Stimulated activated CD4-positive, alpha-beta T cell treated with anti-CD3 and anti-CD28 coated beads, Interleukin-1b, Interleukin-23, amount 100 ng/mL, for 4 hours (primary cell): ENCODE measurements around the gene CHP1.
A peak's percentile ranks its signal among the peaks of the same experiment; 100 is the strongest.
"Not testable (repeated sequence)": the region's sequence is repeated elsewhere in the genome, so short reads cannot be mapped to it uniquely, and the experiment has no call there.

ENCODE experiments used
- DNase-seq, 2 donors: peaks; one replicate each; pipeline ENCODE4 v3.0.0-alpha.2; 2020; ENCODE audit warnings: low read depth in 2 of 2

The CHP1 gene

DNA sequence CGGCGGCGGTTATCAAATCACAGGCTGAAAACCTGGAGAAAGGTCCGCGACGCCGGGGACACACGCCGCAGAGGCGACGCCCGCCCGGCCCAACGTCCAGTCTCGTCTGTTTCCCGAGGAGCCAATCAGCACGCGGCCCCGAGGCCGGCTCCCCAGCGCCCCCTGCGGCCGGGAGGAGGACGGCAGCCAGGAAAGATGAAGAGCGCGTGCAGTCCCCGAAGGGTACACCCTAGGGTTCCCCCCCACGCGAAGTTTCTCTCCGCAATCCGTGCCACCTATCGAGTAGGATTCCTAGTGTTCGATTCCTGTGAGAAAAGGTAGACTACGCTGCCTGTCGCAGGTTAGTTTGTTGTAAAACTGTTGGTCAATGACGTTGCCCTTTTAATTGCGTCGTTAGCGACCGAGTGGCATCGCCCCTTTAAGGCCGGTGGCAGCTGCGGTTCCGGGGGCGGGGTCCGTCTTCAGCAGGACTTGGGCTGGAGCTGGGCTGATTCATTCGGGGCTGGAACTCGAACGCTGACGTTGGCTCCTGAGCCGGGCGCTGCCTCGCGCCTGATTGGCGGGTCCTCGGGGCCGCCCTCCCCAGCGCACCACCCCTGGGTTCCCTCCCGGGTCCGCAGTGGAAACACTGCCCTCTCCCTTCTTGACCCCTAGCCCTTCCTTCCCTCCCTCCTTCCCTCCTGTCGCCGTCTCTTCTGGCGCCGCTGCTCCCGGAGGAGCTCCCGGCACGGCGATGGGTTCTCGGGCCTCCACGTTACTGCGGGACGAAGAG is at the start of gene CHP1, which contains the start of gene EXD1:
Gene CHP1, plus strand, starts transcription at position 619 of the 772 bp plus-strand sequence. Its CDS starts 115 bp downstream, at position 734.
Gene EXD1, minus strand, starts transcription at position 108 of the 772 bp plus-strand sequence. CDS start 4,182 bp downstream, outside the sequence.
- DNase-seq, result peak; percentile 87 to 95

DNA sequence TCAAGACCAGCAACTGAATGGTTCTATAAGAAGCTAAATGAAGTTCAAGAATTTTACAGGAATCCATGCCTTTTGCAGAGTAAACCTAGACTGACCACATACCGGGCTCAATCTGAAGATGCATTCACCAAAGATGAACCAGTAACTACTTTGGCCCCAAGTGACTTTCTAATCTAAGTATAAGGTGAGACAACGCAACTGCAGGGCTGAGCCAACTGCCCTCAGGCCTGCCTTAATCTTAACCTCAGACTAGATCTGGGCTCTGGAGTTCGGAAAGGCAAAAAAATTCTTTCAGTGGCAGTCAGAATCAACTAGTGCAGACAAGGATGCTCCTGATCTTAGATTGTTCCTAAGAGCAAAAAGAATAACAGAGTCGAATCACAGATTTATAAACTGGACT is 48.8 kb upstream of the CHP1 start:
- no peak for DNase-seq

DNA sequence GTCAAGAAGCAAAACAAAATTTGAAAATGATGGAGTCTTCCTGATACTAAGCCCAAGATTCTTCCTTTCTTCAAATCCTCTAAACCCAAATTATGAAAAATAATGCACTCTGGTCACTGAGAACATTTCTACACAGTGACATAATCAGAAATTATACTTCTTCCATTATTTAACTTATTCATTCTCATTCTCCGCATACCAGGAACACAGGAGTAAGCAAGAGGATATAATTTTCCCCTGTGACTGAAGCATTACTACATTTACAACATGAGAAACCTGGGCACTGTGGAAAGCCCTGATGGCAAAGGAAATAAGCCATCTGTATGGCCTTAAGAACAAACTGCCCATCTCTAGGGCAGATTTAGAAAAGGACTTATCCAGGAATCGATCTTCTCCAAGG is 47.5 kb upstream of the CHP1 start:
- DNase-seq, result no peak

DNA sequence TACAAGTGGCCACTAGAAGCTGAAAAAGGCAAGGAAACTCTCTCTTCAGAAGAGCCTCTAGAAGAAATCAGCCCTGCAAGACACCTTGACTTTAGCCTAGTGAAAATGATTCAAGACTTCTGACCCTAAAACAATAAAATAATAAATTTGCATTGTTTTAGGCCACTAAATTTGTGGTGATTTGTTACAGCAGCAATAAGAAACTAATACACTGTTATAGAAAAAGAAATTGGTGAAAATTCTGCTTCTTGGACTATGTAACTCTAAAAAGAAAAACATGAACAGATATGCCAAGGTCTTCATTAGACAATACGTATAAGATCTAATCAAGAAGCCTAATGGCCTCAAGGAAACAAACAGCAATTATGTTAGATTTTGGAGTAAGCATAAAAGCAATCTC is 36.6 kb upstream of the CHP1 start:
- no peak for DNase-seq

DNA sequence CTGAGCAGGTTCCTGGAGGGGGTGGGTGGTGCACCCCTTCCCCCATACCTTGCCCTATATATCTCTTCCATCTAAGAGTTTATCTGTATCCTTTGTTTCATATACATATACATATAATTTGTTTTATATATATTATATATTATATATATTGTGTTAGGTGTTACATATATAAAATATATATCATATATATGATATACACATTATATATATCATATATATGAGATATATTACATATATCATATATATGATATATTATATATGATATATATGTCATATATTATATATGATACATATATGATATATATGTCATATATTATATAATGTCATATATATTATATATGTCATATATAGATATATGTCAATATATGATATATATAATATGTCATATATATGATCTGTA is 31.6 kb upstream of the CHP1 start:
- DNase-seq, result no peak

DNA sequence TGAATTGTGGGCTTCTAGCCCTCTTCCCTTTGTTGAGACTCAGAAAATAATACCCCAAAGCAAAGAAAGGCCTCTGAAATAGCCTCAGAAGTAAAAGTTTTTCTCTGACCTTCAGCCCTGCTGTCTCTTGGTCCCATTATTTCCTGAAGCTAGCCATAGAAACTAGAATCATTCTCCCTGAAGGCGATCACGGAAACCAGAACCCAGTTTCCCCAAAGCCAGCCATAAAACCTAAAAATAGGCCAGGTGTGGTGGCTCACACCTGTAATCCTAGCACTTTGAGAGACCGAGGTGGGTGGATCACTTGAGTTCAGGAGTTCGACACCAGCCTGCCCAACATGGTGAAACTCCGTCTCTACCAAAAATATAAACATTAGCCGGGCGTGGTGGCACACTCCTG is 27.7 kb upstream of the CHP1 start:
- no peak for DNase-seq

DNA sequence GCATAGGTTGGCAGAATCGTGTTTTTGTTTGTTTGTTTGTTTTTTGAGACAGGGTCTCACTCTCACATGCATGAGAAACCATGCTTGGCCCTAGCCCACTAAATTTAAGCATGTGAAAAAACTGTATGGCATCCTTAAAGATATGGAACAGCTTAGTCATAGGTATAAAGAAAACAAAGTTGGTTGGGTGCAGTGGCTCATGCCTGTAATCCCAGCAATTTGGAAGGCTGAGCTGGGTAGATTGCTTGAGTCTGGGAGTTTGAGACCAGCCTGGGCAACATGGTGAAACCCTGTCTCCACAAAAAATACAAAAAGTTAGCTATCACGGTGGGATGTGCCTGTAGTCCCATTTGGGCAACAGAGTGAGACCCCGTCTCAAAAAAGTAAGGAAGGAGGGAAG is 25.8 kb upstream of the CHP1 start:
- no peak for DNase-seq

DNA sequence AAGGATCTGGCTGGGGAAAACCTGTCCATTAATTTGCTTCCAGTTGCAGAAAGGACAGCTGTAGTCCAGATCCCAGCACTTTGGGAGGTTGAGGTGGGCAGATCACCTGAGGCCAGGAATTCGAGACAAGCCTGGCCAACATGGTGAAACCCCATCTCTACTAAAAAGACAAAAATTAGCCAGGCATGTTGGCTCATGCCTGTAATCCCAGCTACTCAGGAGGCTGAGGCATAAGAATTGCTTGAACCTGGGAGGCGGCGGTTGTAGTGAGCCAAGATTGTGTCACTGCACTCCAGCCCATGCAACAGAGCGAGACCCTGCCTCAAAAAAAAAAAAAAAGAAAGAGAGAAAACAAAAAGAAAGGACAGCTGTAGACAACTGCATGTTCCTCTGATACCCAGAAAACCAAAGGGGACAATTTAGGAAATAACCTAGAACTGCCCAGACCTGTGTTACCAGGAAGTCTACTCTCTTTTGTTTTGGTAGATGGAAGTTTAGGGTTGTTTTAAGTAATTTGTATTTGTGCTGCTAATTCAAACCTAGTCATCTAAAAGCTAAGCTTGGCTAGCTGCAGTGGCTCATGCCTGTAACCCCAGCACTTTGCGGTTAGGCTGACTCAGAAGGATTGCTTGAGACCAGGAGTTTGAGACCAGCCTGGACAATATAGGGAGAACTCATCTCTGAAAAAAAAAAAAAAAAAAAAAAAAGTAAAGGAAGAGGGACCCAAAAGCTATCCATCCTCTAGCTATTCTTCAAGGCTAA is 23.2 kb upstream of the CHP1 start:
- no peak for DNase-seq

DNA sequence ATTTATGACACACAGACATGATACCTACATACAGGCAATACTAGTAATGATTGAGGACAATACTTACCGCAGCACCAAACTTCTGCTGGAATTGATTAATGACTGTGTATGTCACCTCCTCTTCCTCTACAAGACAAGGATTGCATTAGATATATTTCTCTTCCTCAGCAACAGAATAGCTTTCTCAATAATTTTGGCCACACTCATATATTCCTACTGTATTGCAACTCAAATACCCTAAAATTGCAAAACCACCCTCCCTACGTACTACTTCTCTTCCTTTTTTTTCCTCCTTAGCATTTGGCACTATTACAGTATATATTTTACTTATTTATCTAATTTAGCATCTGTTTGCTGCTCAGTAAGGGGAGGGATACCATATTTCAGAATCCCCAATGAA is 15.4 kb upstream of the CHP1 start:
- no peak for DNase-seq

DNA sequence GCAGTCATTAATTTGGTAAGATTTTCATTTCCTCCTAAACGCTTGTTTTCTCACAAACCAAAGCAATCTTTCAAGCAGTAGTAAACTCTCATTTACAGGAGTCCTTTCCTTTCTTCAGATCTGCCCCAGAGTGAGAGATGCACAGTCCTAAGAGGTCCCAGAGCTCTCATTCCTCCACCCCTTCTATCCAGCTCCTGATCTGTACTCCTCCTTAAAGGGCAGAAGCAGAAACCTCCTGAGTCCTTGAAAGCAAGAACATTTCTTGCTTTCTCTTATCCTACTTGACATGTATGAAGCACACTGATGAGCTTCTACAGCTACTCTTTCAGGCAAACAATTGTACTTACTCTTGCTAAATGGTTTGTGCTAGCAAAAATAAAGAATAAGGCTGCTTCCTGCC is 12.2 kb upstream of the CHP1 start:
- no peak for DNase-seq

DNA sequence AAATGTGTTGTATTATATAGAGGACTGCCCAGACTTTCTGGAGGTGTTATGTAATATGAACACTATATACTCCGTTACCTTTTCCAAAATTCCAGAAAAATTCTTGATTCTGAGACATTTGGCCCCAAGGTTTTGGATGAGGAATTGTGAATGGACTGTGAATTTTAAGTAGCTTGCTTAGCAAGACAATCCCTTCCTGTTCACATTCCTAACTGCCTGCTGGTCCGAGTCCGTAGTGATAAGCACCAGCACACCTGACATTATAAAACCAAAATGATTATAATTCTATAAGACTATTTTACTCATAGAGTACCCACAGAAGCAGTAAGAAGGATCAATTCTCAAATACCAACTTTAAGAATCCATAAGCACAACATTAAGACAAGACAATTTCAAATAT is 11.7 kb upstream of the CHP1 start:
- DNase-seq, result no peak

DNA sequence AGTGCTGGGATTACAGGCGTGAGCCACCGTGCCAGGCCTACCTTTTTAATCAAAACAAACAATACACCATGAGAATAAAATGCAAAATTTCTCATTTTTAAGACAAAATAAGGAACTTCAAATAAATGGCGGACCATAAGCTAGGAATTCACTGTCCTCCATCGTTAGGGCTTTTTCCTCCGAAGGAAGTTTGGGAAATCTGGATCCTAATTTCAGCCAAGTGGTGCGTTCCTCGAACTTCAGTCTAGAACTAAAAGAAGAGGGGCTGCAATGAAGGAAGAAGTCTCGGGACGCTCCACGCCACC is 771 bp upstream of the CHP1 start:
- DNase-seq, result no peak

DNA sequence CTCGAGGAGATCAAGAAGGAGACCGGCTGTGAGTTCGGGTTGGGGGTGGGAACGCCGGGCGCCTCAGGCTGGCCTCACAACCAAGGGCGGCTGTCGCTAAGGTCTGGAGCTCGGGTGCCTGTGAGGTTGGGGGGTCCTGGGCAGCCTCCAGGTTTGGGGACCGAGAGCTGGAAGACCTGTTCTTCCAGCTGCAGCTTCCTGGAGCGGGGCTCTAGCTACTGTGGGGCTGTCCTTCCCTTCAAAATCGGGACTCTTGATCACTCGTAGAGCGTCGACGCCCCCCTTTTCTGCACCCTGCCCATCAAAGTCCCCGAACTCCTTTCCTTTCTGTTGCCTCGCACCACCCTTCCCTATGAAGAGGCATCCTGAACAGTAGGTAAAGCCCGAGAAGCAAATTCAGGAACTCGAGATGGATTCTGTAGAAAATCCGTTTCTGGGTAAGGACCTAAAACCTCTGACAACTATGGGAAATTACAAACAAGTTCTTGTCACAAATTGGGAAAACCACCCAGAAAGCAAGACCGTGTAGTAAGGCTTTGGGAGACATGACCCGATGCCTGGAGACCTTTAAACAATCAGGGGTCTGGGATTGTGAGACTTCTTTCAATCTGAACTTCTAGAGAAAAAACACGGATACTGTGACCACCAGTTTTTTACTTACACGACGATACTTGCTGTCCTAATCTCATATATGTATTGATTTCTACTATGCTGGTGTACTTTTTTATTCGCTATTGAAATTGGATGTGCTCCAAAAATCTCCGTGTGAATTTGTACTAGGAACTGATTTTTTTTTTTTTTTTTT is 556 bp downstream of the CHP1 start:
- DNase-seq, result no peak

DNA sequence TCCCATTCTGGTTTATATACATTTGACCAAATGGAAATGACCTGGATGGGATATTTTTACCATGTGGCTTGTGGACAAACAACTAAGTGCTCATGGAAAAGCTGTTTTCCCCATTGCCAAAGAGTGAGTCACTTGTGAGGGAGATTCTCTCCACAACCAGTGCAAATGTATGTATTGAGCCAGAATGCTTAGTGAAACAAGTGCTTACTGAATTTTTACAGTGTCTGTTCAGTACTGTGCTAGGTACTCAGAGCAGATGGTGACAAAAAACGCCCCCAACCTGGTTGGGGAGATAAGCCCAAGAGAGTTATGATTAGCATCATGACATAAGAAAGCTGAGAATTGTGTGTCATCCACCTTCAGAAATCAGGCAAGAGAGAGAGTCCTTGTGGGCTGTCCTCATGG is 2.3 kb downstream of the CHP1 start:
- DNase-seq, result no peak

DNA sequence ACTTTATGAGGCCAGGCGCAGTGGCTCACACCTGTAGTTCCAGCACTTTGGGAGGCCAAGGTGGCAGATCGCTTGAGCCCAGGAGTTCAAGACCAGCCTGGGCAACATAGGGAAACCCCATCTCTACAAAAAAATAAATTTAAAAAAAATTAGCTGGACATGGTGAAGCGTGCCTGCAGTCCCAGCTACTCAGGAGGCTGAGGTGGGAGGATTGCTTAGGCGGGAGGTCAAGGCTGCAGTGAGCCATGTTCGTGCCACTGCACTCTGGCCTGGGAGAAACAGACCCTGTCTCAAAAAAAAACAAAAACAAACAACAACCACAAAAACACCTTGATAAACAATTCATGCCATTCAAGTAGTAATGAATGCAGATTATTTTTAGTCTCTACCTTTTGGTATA is 4.2 kb downstream of the CHP1 start:
- not testable (repeated sequence) for DNase-seq

DNA sequence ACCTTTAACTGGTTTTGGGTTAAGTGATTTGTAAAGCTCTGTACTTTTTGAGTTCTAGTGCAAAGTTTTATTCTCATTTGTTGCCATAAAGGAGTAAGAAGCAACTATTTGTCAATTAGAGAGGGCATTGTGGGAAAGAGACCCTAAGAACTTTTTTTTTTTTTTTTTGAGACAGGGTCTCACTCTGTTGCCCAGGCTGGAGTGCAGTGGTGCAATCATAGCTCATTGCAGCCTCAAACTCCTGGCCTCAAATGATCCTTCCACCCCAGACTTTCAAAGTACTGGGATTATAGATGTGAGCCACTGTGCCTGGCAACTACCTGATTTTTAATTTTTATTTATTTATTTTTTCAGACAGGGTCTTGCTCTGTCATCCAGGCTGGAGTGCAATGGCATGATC is 4.9 kb downstream of the CHP1 start:
- DNase-seq, result no peak

DNA sequence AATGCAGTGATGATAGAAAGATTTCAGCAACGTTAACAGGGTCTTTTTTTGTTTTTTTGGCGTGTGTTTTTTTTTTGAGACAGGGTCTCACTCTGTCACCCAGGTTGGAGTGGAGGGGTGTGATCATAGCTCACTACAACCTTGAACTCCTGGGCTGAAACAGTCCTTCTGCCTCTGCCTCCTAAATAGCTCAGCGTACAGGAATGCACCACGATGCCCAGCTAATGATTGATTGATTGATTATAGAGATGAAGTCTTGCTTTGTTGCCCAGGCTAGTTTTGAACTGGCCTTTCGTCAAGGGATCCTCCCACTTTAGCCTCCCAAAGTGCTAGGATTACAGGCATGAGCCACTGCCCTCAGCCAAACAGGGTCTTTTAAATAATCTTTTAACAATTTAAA is 7.0 kb downstream of the CHP1 start:
- no peak for DNase-seq

DNA sequence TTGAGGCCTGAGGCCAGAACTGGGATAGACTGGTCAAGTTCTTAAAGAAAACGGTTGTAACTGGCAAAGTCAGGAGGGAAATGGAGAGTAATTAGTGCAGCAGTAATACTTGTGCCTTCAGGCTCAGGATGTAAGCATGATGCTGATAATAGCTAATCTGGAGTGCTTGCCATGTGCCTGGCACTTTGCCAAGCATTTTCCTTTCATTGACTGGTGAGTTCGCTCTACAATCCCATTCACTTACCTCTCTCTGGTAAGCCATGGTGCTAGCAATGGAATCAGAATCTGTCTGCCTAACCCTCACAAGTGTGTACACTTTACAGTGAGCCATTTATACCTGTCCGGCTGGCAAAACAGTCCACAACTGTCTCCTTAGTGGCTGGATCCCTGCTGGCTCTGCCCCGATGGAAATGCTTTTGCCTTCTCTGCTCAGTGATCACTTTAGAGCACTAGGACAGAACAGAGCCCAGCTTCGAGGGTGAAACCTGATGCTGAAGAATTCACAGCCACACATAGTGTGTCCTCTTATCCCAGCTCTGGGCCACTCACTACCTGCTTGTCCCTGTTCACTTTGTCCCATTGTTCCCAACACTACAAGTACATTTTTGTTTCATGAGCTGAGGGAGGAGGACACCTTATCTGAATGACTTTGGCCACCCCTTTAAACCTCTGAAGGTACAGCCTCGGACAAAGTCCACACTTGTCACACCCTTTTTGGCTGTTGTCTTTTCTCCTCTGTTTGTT is 10.3 kb downstream of the CHP1 start:
- DNase-seq, result no peak

DNA sequence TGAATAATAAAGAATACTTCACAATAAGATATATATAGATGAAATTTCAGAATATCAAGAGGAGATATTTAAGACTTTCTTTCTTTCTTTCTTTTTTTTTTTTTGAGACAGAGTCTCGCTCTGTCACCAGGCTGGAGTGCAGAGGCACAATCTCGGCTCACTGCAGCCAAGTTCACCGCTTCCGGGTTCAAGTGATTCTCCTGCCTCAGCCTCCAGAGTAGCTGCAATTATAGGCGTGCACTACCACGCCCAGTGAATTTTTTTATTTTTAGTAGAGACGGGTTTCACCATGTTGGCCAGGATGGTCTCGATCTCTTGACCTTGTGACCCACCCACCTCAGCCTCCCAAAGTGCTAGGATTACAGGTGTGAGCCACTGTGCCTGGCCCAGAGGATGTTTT is 19.7 kb downstream of the CHP1 start:
- DNase-seq, result not testable (repeated sequence)

DNA sequence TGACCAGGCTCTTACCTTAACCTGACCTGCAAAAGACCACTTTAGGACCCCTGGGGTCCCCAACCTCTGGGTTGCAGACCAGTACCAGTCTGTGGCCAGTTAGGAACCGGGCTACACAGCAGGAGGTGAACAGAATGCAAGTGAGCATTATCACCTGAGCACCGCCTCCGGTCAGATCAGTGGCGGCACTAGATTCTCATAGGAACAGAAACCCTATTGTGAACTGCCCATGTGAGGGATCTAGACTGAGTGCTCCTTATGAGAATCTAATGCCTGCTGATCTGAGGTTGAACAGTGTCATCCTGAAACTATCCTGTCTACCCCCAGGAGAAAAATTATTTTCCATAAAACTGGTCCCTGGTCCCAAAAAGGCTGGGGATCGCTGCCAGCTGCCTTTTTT is 20.3 kb downstream of the CHP1 start:
- no peak for DNase-seq

DNA sequence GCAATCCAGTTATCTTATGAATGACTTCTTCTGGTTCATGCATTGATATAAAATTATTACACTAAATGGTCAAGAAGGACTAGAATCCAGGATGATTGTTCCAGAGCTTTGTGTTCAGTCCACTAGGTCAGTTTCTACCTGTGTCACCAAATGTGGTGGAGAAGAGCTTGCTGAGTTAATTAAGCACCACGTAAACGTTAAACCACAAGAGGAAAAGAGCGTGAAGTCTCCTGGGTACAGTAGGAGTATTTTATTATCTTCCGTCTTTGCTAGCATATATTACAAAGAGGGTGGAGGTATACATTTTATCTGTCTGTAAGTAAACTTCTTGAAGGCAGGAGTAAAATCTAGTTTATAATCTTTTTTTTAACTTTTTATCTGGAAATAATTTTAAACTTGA is 23.5 kb downstream of the CHP1 start:
- no peak for DNase-seq

DNA sequence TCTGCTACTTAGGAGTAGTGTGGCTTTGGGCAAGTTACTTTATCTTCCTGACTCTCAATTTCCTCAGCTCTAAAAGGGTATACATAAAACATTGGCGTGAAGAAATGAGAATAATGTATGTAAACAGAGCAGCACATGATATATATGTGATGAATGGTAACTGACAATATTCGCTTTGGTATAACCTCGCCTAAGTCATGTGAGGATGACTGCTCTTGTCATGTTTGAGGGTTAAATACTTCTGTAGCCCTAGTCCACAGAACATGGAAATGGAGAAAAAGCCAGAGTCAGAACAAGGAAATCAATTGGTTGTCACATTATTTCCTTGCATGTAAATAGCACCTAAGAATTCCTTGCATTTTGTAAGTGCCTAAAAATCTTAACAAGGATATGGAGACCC is 25.0 kb downstream of the CHP1 start:
- no peak for DNase-seq
